HEK293 (cell line): ENCODE results near the gene BHLHA9.
A peak's percentile ranks its signal among the peaks of the same experiment; 100 is the strongest.

Experiments used
- CTCF ChIA-PET: fragments of 350-600 bp; formaldehyde crosslinking; extraction: SDS; loops from one replicate; lab custom pipeline; 2021; ENCODE audit warnings: antibody characterized with exemption; lab: Yijun Ruan, JAX
- POLR2A ChIA-PET: fragments of 300-600 bp; formaldehyde crosslinking; extraction: SDS; loops from one replicate; lab custom pipeline; 2020; ENCODE audit warnings: antibody characterized with exemption, inconsistent platforms; lab: Yijun Ruan, JAX
- H3K27ac ChIP-seq: fragments of 200-500 bp; sonication (Bioruptor generic); 2 replicates; pipeline ENCODE4 v1.5.1; 2014; ENCODE audit warnings: low read depth, low read length, control low read depth, inconsistent platforms; ENCODE audit errors: extremely low read depth
- H3K36me3 ChIP-seq, 2 experiments: fragments of 200-500 bp in 1 of 2; sonication (Bioruptor generic) in 1 of 2; 1 replicate in 1 of 2; 2 replicates in 1 of 2; pipeline ENCODE4 v1.5.1; 2014 to 2017; ENCODE audit warnings: inconsistent platforms in 2 of 2, low read length in 2 of 2; ENCODE audit not compliant: control insufficient read depth in 2 of 2, insufficient read depth in 1 of 2
- H3K4me1 ChIP-seq: fragments of 200-500 bp; sonication (Bioruptor generic); 2 replicates; pipeline ENCODE4 v1.5.1; 2014; ENCODE audit warnings: mild to moderate bottlenecking, low read length, inconsistent platforms; ENCODE audit not compliant: control insufficient read depth, insufficient read depth
- H3K4me3 ChIP-seq: 2 replicates; pipeline ENCODE4 v1.5.1; 2011; ENCODE audit warnings: low read depth, mild to moderate bottlenecking, control low read depth, low read length, moderate library complexity
- H3K9me3 ChIP-seq: fragments of 200-500 bp; sonication (Bioruptor generic); 2 replicates; pipeline ENCODE4 v1.5.1; 2014; ENCODE audit warnings: low read depth, low read length, inconsistent platforms; ENCODE audit not compliant: control insufficient read depth, insufficient read depth
- EGR2 ChIP-seq: fragments of 450-650 bp; formaldehyde crosslinking; IDR thresholded peaks from 2 replicates; pipeline ENCODE4 v1.5.1; 2016; ENCODE audit warnings: low read depth, missing biosample characterization, missing genetic modification characterization
- GLIS2 ChIP-seq: fragments of 450-650 bp; formaldehyde crosslinking; IDR thresholded peaks from 2 replicates; pipeline ENCODE4 v1.5.1; 2016; ENCODE audit warnings: missing biosample characterization, missing genetic modification characterization
- KLF10 ChIP-seq: fragments of 450-650 bp; IDR thresholded peaks from 2 replicates; pipeline ENCODE4 v1.5.1; 2018; ENCODE audit warnings: missing biosample characterization, mild to moderate bottlenecking, missing genetic modification characterization
- KLF16 ChIP-seq: fragments of 450-650 bp; formaldehyde crosslinking; IDR thresholded peaks from 2 replicates; pipeline ENCODE4 v1.5.1; 2017; ENCODE audit warnings: missing biosample characterization, missing genetic modification characterization
- PRDM6 ChIP-seq: fragments of 450-650 bp; formaldehyde crosslinking; IDR thresholded peaks from 2 replicates; pipeline ENCODE4 v1.5.1; 2017; ENCODE audit warnings: missing biosample characterization, missing genetic modification characterization
- SP2 ChIP-seq: fragments of 450-650 bp; formaldehyde crosslinking; IDR thresholded peaks from 2 replicates; pipeline ENCODE4 v1.5.1; 2016; ENCODE audit warnings: missing biosample characterization, missing genetic modification characterization
- YY1 ChIP-seq: fragments of 450-650 bp; formaldehyde crosslinking; IDR thresholded peaks from 2 replicates; pipeline ENCODE4 v1.5.1; 2018; ENCODE audit warnings: missing biosample characterization, missing genetic modification characterization
- ZBTB8A ChIP-seq: fragments of 450-650 bp; formaldehyde crosslinking; IDR thresholded peaks from 2 replicates; pipeline ENCODE4 v1.5.1; 2016; ENCODE audit warnings: missing biosample characterization, missing genetic modification characterization
- ZFHX2 ChIP-seq: fragments of 450-650 bp; formaldehyde crosslinking; conservative IDR thresholded peaks from 2 replicates; pipeline ENCODE4 v1.5.1; 2016; ENCODE audit warnings: missing biosample characterization, missing genetic modification characterization
- ZNF112 ChIP-seq: fragments of 450-650 bp; formaldehyde crosslinking; IDR thresholded peaks from 2 replicates; pipeline ENCODE4 v1.5.0; 2017; ENCODE audit warnings: missing biosample characterization, missing genetic modification characterization
- ZNF169 ChIP-seq: fragments of 450-650 bp; formaldehyde crosslinking; IDR thresholded peaks from 2 replicates; pipeline ENCODE4 v1.5.1; 2016; ENCODE audit warnings: missing biosample characterization, missing genetic modification characterization
- ZNF174 ChIP-seq: fragments of 450-650 bp; formaldehyde crosslinking; IDR thresholded peaks from 2 replicates; pipeline ENCODE4 v1.5.0; 2017; ENCODE audit warnings: missing biosample characterization, mild to moderate bottlenecking, missing genetic modification characterization
- ZNF529 ChIP-seq: fragments of 450-650 bp; formaldehyde crosslinking; IDR thresholded peaks from 2 replicates; pipeline ENCODE4 v1.5.1; 2017; ENCODE audit warnings: missing genetic modification characterization, missing biosample characterization; ENCODE audit not compliant: insufficient replicate concordance
- ZNF600 ChIP-seq: fragments of 450-650 bp; formaldehyde crosslinking; IDR thresholded peaks from 2 replicates; pipeline ENCODE4 v1.5.1; 2016; ENCODE audit warnings: missing biosample characterization, missing genetic modification characterization
- ZNF654 ChIP-seq: fragments of 450-650 bp; formaldehyde crosslinking; IDR thresholded peaks from 2 replicates; pipeline ENCODE4 v1.5.1; 2016; ENCODE audit warnings: low read depth, missing biosample characterization, missing genetic modification characterization
- ZSCAN16 ChIP-seq: fragments of 450-650 bp; formaldehyde crosslinking; IDR thresholded peaks from 2 replicates; pipeline ENCODE4 v1.5.1; 2016; ENCODE audit warnings: missing biosample characterization, missing genetic modification characterization
- ZSCAN5A ChIP-seq: fragments of 450-650 bp; formaldehyde crosslinking; IDR thresholded peaks from 2 replicates; pipeline ENCODE4 v1.5.1; 2016; ENCODE audit warnings: missing biosample characterization, missing genetic modification characterization

The BHLHA9 gene

GRCh38 chr17:1271030-1271423, 783 bp downstream of the BHLHA9 start:
- TF ChIP-seq ZNF174 (tag by site-specific recombination) (no peak), ZSCAN5A (tag by site-specific recombination) (no peak), SP2 (tag by site-specific recombination) (no peak), KLF16 (no peak), ZNF112 (tag by site-specific recombination) (no peak), PRDM6 (tag by site-specific recombination) (no peak), ZNF654 (tag by site-specific recombination) (no peak)
- Histone ChIP-seq H3K4me3 (no peak overlapping the region), H3K9me3 (no peaks in the 10 kb centered on the region), H3K27ac (no peak overlapping the region), H3K36me3 (no peaks in the 10 kb centered on the region), H3K4me1 (no peaks in the 10 kb centered on the region)
- ChIA-PET CTCF (interaction anchor here (0.6 to 3.2 kb wide), 2 partner anchors 61 to 228 kb away, joined by 3 to 23 read pairs; no protein-coding TSS in a partner anchor), POLR2A (interaction anchor here (1.2 kb wide), 1 partner anchor 58 kb away, joined by 3 read pairs; no protein-coding TSS in a partner anchor)

- peak; percentile 42; the same call in 1 of the 2 replicates for TF ChIP-seq ZNF600 (tag by site-specific recombination)
- peak; percentile 65 for TF ChIP-seq ZFHX2 (tag by site-specific recombination)
- no peak for TF ChIP-seq ZNF169 (tag by site-specific recombination)
- TF ChIP-seq EGR2 (tag by site-specific recombination) = peak; percentile 57; the same call in 1 of the 2 replicates
- no peak for TF ChIP-seq ZNF112 (tag by site-specific recombination)
- Histone ChIP-seq H3K4me3 (no peak overlapping the region), H3K27ac (no peak overlapping the region), H3K9me3 (no peaks in the 10 kb centered on the region), H3K36me3 (no peaks in the 10 kb centered on the region), H3K4me1 (no peaks in the 10 kb centered on the region)
- POLR2A ChIA-PET = interaction anchor here (1.2 kb wide), 1 partner anchor 58 kb away, joined by 3 read pairs; no protein-coding TSS in a partner anchor
- CTCF ChIA-PET = interaction anchor here (0.6 to 3.2 kb wide), 2 partner anchors 61 to 228 kb away, joined by 3 to 23 read pairs; no protein-coding TSS in a partner anchor
These were observed 1.2 kb downstream of the BHLHA9 start for GRCh38 chr17:1271441-1271840.

- H3K4me3 ChIP-seq = no peak overlapping the region
- H3K36me3 ChIP-seq = no peaks in the 10 kb centered on the region
- TF ChIP-seq KLF10 (no peak), ZNF600 (tag by site-specific recombination) (peak; percentile 70), GLIS2 (no peak), YY1 (tag by site-specific recombination) (no peak), ZSCAN16 (no peak), ZNF529 (tag by site-specific recombination) (no peak), ZBTB8A (tag by site-specific recombination) (no peak)
- POLR2A ChIA-PET = no interaction called here
- no peaks in the 10 kb centered on the region for H3K4me1 ChIP-seq
- H3K9me3 ChIP-seq = no peaks in the 10 kb centered on the region
- no peak overlapping the region for H3K27ac ChIP-seq
- CTCF ChIA-PET = interaction anchor here (0.7 to 3.2 kb wide), 3 partner anchors 10 to 358 kb away, joined by 4 to 23 read pairs (median 5); no protein-coding TSS in a partner anchor
These were observed 2.5 kb downstream of the BHLHA9 start for GRCh38 chr17:1272701-1273100.
